OCI-LY3 (cell line): ENCODE measurements around the gene MANEAL.

Source experiments
- H2AFZ ChIP-seq: fragments of 200-600, 300-600 bp; shearing (Covaris generic); 2 replicates; pipeline ENCODE4 v1.6.0; 2014; ENCODE audit warnings: antibody characterized with exemption, low read depth, low read length
- H3K27ac ChIP-seq: fragments of 200-600, 300-600 bp; sonication (generic); 2 replicates; pipeline ENCODE4 v1.5.1; 2014; ENCODE audit warnings: mild to moderate bottlenecking, low read length, moderate library complexity, mixed read lengths
- H3K27me3 ChIP-seq: fragments of 200-600, 300-600 bp; sonication (generic); 2 replicates; pipeline ENCODE4 v1.6.1; 2014; ENCODE audit warnings: low read depth, low read length, mixed read lengths
- H3K36me3 ChIP-seq: fragments of 200-600, 300-600 bp; sonication (generic); replicated peaks from 2 replicates; pipeline ENCODE3; 2014; ENCODE audit warnings: low read depth, low read length, mixed read lengths
- H3K4me1 ChIP-seq: fragments of 300-600, 200-600 bp; sonication (generic); 2 replicates; pipeline ENCODE4 v1.6.1; 2014; ENCODE audit warnings: low read length, mixed read lengths
- H3K4me2 ChIP-seq: fragments of 200-600, 300-600 bp; sonication (generic); 2 replicates; pipeline ENCODE4 v1.6.1; 2014; ENCODE audit warnings: low read length, mixed read lengths
- H3K4me3 ChIP-seq: fragments of 300-600, 200-600 bp; sonication (generic); 2 replicates; pipeline ENCODE4 v1.5.1; 2014; ENCODE audit warnings: antibody characterized with exemption, mild to moderate bottlenecking, low read length, moderate library complexity
- H3K79me2 ChIP-seq: fragments of 300-600, 200-600 bp; shearing (Covaris generic); 2 replicates; pipeline ENCODE4 v1.6.1; 2014; ENCODE audit warnings: mild to moderate bottlenecking, low read length, mixed read lengths
- H3K9ac ChIP-seq: fragments of 300-600, 200-600 bp; shearing (Covaris generic); 2 replicates; pipeline ENCODE4 v1.6.0; 2014; ENCODE audit warnings: mild to moderate bottlenecking, low read length, moderate library complexity
- H3K9me3 ChIP-seq: fragments of 200-600, 300-600 bp; shearing (Covaris generic); 2 replicates; pipeline ENCODE4 v1.6.1; 2014; ENCODE audit warnings: low read length, mixed read lengths; ENCODE audit not compliant: insufficient read depth
- H4K20me1 ChIP-seq: fragments of 200-600, 300-600 bp; sonication (generic); 2 replicates; pipeline ENCODE4 v1.6.1; 2016; ENCODE audit warnings: low read length, mixed read lengths; ENCODE audit not compliant: insufficient read depth
- EZH2phosphoT487 ChIP-seq: fragments of 200-600 bp; shearing (Covaris generic); IDR thresholded peaks from 2 replicates; pipeline ENCODE4 v1.6.1; 2018; ENCODE audit warnings: antibody characterized with exemption, mixed run types, low read depth
- TF ChIP-seq, protein P1 (sequence below): fragments of 200-600, 300-600 bp; sonication (generic); IDR thresholded peaks from 2 replicates; pipeline ENCODE4 v1.5.1; 2014; ENCODE audit warnings: antibody characterized with exemption, low read length, low read depth

Gene MANEAL

DNA sequence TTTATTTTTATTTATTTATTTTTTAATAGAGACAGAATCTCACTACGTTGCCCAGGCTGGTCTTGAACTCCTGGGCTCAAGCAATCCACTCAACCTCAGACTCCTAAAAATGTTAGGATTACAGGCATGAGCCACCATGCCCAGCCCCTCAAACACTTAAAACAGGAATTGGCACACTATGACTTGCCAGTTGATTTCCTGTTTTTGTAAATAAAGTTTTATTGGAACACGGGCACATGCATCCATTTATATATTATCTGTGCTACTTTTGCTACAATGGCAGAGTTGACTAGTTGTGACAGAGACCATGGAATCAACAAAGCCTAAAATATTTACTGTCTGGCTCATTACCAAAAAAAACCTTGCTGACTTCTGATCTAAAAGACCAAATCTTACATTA lies 30.4 kb downstream of the MANEAL start:
- H2AFZ ChIP-seq: no peak overlapping the region
- no peaks in the 10 kb centered on the region for H3K27me3 ChIP-seq
- no peaks in the 10 kb centered on the region for H3K9me3 ChIP-seq
- no peak overlapping the region for H3K27ac ChIP-seq
- H3K4me3 ChIP-seq: no peak overlapping the region
- H4K20me1 ChIP-seq: no peaks in the 10 kb centered on the region
- H3K79me2 ChIP-seq: no peaks in the 10 kb centered on the region
- TF ChIP-seq, protein P1, sequence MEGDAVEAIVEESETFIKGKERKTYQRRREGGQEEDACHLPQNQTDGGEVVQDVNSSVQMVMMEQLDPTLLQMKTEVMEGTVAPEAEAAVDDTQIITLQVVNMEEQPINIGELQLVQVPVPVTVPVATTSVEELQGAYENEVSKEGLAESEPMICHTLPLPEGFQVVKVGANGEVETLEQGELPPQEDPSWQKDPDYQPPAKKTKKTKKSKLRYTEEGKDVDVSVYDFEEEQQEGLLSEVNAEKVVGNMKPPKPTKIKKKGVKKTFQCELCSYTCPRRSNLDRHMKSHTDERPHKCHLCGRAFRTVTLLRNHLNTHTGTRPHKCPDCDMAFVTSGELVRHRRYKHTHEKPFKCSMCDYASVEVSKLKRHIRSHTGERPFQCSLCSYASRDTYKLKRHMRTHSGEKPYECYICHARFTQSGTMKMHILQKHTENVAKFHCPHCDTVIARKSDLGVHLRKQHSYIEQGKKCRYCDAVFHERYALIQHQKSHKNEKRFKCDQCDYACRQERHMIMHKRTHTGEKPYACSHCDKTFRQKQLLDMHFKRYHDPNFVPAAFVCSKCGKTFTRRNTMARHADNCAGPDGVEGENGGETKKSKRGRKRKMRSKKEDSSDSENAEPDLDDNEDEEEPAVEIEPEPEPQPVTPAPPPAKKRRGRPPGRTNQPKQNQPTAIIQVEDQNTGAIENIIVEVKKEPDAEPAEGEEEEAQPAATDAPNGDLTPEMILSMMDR: no peak
- no peak for TF ChIP-seq EZH2phosphoT487
- H3K36me3 ChIP-seq: peaks cover 27% of the 10 kb centered on the region
- H3K9ac ChIP-seq: no peak overlapping the region
- H3K4me1 ChIP-seq: peaks cover 20% of the 10 kb centered on the region
- H3K4me2 ChIP-seq: no peak overlapping the region

DNA sequence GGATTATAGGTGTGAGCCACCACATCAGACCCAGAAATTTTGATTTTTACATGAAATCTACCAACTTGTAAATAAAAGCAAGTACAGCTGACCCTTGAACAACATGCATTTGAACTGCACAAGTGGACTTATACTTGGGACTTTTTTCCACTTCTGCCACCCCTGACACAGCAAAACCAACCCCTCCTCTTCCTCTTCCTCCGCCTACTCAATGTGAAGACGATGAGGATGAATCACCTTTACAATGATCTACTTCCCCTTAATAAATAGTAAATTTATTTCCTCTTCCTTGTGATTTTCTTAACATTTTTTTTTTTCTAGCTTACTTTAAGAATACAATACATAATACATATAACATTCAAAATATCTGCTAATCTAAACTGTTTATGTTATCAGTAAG lies 31.9 kb downstream of the MANEAL start:
- Histone ChIP-seq H3K27ac (no peak overlapping the region), H3K4me3 (no peak overlapping the region), H2AFZ (no peak overlapping the region), H3K4me1 (peaks cover 7% of the 10 kb centered on the region), H3K4me2 (no peak overlapping the region), H3K27me3 (no peaks in the 10 kb centered on the region), H3K36me3 (peaks cover 16% of the 10 kb centered on the region), H3K9ac (no peak overlapping the region), H3K79me2 (no peaks in the 10 kb centered on the region), H4K20me1 (no peaks in the 10 kb centered on the region), H3K9me3 (no peaks in the 10 kb centered on the region)
- TF ChIP-seq, protein P1: no peak
- no peak for TF ChIP-seq EZH2phosphoT487

DNA sequence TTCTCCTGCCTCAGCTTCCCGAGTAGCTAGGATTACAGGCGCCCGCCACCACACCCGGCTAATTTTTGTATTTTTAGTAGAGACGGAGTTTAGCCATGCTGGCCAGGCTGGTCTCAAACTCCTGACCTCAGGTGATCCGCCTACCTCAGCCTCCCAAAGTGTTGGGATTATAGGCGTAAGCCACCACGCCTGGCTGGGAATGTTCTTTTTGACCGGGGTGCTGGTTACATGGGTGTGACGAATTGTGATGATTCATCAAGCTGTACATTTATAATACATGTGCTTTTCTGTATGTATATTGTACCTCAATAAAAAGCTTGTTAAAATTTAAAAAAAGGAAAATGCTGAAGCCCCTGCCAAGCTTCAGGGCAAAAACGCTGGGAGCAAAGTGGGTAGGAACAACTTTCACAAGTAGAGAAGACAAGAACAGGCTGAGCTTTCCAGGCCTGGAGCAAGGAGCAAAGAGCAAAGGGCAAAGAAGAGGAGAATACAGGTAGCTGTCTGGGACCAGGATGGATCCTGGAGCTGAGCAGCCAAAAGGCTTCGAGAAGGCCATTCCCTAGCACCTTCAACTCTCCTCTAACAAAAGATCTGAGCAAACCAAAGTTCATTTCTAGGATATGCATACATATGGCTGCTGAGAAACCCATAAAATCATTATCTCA lies 34.9 kb downstream of the MANEAL start:
- peaks cover 5% of the 10 kb centered on the region for H3K36me3 ChIP-seq
- no peaks in the 10 kb centered on the region for H3K27me3 ChIP-seq
- no peaks in the 10 kb centered on the region for H4K20me1 ChIP-seq
- no peaks in the 10 kb centered on the region for H3K79me2 ChIP-seq
- TF ChIP-seq, protein P1: no peak
- no peak for TF ChIP-seq EZH2phosphoT487
- H3K9me3 ChIP-seq: no peaks in the 10 kb centered on the region
- H3K27ac ChIP-seq: no peak overlapping the region
- no peaks in the 10 kb centered on the region for H3K4me1 ChIP-seq
- no peak overlapping the region for H3K4me2 ChIP-seq
- no peak overlapping the region for H3K9ac ChIP-seq
- no peak overlapping the region for H3K4me3 ChIP-seq
- H2AFZ ChIP-seq: no peak overlapping the region

DNA sequence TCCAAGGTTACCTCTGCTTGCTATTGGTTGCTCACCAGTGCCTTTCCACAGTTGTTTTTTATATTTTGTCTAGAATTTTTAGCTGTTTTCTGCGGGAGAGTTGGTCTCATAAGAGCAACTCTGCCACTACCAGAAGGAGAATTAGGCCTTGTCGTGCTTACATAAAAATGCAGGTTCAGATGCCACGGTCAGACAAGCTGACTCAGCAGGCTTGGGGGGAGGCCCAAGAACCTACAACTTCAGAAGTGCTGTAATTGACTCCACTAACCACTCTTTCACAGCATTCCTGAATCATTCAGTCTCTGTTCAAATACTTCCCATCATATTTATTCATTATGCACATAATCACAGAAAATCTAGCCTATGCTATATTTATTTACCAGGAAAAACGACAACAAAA lies 37.5 kb downstream of the MANEAL start:
- no peaks in the 10 kb centered on the region for H3K9me3 ChIP-seq
- H3K79me2 ChIP-seq: no peaks in the 10 kb centered on the region
- peaks cover 9% of the 10 kb centered on the region for H3K36me3 ChIP-seq
- H3K4me1 ChIP-seq: no peaks in the 10 kb centered on the region
- H4K20me1 ChIP-seq: no peaks in the 10 kb centered on the region
- no peak overlapping the region for H3K4me2 ChIP-seq
- H2AFZ ChIP-seq: no peak overlapping the region
- no peak overlapping the region for H3K9ac ChIP-seq
- TF ChIP-seq EZH2phosphoT487: no peak
- TF ChIP-seq, protein P1: no peak
- no peak overlapping the region for H3K4me3 ChIP-seq
- H3K27ac ChIP-seq: no peak overlapping the region
- H3K27me3 ChIP-seq: no peaks in the 10 kb centered on the region
